A172 (cell line): Measurements from ENCODE around the gene GRIK2. TPM values are rescaled to one million over a fixed set of nuclear protein-coding genes. Genes with fewer than 3 reads are reported as not detected.

ENCODE experiments used
- DNase-seq: peaks from one replicate; pipeline ENCODE4 v3.0.0-alpha.2; 2015; ENCODE audit warnings: low spot score
- total RNA-seq: library from RNA; depleted of rRNA; stranded (reverse); fragments of >200 nt; shearing (Covaris generic); gene quantifications from 2 replicates; pipeline ENCODE4 v1.2.3, GENCODE V29; 2014

Gene GRIK2
- total RNA-seq, 1 experiment from 2014 or later: 0.12 TPM

DNA sequence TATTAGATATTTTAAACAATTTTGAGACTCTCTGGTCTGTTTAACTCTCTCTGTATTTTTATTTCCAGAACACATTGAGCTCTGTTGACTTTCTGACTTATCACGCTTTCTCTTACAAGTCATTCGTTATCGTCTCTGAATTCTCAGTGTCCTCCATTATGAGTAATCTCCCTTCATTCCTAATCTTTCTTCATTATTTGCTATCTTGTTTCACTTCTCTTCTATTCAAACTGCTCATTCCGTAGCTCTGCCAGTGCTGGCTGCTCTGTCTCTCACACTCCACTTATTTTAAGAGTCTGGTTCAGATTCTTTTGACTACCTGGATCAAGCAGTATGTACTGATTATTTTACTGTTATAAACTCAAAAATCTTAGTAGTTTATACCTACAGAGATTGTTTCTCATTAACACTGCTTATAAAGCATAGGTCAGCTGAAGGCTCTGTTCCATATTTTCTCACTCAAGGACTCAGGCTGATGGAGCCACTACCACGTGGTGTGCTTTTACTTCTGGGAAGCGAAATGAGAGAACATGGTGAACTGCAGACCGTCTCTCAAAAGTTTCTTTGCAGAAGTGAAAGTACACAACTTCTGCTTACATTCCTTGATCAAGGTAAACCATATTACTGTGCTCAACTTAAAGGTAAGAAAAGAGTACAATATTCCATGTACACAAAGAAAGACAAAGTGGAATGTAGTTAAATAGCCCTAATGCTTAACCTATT is 485.2 kb downstream of the GRIK2 start:
- DNase-seq: no peak

DNA sequence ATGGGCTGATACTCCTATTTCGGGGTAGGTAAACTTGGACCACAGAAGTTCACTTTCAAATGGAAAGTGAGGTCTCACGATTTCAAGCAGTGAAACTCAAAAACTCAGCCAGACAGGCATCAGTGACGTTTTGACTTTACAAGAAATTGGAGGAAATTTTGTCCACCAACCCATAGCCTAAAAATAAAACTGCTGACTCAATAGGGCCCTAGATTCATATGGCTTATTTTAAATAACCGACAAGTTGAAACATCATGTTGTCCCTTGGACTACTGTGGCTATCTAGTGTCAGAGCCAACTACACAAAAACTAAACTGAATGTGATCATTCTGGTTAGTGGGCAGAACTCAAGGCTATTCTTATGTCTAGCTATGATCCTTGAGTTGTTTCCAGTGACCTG is 486.3 kb downstream of the GRIK2 start:
- no peak for DNase-seq

DNA sequence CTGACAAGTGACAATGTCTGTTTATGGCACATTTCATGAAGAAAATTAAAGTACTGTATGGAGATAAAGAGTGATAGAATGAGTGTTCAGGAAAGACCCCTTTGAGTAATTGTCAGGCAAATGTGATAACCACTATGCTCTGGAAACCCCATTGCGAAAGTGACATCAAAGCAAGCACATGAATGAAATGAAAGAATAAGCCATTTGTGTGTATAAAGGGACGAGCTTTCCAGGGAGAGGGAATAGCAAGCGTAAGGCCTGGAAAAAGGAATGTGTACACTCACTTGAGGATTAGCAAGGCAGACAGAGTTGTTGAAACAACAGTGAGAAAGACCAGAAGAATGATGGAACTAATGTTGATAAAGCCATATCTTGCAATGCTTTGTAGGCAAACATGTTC is 490.0 kb downstream of the GRIK2 start:
- no peak for DNase-seq

DNA sequence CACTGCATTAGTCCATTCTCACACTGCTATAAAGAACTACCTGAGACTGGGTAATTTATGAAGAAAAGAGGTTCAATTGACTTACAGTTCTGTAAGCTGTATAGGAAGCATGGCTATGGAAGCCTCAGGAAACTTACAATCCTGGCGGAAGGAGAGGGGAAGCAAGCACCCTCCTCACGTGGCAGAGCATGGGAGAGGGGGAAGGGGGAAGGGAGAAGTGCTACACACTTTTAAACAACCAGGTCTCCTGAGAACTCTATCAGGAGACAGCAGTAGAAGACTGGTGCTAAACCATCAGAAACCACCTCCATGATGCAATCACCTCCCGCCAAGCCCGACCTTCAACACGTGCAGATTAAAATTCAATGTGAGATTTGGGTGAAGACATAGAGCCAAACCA is 494.0 kb downstream of the GRIK2 start:
- DNase-seq: no peak

DNA sequence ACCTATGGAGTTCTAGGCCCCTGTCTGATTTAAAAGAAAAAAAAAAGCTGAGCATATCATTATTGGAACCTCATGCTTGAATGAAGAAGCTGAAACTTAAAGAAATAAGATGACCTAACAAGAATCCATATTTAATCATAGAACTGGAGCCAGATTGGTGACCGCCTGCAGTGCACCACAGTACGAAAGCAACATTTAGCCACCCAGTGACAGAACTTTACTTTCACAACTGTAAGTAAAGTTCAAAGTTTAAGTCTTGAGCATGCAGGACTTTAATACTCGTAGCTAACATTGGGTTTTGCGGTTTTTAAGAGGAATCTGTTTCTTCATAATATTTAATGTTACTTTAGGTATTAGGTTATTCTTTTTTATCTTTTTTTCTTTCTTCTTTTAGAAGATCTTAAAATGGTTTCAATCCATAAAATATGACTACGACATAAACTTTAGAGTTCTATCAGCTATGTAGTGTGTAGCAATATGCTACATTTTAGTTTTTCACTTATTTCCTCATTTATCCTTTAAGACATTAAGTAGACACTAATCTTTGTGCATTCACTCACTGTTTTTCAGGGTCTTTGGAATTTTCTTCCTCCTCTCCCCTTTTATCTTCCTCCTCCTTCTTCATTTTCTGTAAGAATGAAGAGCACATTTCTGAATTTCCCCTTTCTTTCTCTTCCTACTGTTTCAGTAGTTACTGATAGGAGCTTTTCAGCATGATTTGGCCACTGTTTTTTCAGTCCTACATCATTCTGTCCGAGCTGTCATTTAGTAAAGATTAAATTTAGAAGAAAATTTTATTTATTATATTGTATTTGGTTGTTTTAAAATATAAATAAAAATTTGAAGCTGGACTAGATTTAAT is 514.1 kb downstream of the GRIK2 start:
- DNase-seq: no peak

DNA sequence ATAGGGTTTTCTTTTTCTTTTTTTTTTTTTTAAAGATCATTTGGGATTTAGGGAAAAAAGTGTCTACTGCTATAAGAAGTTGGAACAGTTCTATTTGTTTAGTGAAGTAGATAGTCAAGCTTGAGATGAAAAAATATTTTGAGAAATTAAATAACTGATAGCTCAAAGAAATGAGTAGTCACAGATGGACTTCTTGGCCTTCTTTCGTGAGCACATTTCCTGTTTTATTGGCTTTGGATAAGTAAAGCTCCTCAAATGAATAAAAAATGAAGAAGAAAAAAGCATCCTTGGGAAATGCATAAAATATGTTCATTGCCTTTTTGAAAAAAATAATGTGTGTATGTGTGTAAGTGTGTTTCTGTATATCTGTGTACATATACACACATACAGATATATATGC is 515.9 kb downstream of the GRIK2 start:
- no peak for DNase-seq

DNA sequence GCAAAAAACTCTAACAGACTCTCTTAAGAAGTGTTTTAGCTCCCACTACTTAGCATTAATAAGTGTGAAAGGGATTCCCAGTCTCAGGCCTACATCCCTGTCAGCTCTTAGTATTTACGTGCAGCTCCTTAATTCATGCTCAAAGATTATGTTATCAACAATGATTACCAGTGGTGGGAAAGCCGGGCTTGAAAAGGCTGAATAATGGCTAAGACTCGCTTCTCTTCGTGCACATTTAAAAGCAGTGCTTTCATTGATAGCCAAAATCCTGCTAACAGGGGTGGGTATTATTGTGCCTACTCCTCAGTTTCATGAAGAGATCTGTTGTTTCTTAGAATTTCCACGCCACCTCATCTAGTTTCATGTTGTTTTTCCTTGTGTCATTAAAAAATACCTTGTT is 518.8 kb downstream of the GRIK2 start:
- no peak for DNase-seq

DNA sequence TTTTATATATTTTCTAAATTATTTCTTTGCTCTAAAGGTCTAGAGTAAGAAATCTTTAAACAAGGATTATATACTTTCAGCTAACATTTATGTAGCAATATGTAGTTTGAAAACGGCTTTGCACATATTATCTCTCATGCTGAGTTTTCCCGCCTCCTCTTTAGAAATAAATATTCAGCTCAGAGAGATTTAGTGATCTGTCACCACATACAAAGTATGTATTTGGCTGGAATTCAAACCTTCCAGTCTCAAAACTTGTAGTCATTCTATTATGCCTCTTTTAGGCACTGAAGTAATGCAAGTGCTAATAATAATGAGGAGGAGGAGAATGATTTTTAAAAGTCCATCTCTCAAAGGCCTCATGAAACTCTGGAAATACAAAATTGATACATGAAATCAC is 525.0 kb downstream of the GRIK2 start:
- no peak for DNase-seq

DNA sequence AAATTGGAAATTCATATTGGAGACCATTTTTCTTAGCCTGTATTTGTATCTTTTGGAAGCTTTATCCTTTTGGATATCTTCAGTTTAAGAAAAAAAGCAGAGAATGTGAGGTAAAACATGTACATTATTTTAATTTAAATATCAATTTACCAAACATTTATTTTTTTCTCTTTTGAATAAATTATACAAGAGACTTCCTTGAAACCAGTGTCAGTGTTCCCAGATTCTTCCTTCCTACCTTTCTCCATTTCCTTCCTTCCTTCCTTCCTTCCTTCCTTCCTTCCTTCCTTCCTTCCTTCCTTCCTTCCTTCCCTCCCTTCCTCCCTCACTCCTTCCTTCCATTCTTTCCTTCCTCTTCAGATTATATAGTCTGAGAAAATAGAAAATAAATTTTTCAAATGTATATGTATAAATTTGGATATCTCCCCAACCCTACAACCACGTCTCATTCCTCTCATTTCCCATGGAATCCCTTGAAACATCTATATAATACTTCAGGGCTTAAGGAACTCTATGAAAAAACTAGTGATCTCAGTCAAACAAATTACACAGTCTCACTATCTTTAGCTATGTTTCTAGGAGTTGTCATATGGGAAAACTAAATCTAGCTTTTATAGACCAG is 528.4 kb downstream of the GRIK2 start:
- no peak for DNase-seq

DNA sequence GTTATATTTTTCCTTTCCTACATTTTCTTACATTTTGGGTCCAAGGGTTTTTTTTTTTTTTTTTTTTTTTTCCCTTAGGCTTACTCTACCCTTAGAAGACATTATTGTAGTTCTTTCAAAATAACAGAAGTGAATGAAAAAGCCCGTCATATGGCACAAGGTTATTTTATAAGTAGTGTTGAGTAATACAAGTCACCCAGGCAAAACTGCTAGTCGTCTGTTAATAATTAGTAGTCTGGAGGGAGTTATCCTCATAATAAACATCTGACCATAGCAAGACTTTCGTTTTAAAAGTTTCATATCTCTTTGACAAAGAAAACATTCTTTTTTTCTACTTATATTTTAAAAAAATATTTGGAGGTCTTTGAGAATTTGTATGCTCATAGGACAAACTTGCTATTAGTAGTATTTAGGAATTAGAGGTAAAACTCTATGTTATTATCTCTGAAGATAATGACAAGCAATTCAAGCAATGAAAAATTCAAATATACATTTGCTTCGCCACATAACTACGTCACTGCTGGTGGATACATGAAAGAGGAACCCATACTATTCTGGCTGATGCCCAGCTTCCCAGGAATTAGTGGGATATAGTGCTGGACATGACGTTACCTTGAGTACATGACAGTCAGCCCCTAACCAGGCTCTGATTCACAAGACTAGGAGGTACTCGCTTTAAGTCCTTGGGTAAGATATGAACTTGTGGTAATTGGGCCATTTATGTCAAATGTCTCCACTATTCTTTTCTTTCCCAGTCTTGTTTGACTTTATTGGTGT is 532.8 kb downstream of the GRIK2 start:
- DNase-seq: no peak

DNA sequence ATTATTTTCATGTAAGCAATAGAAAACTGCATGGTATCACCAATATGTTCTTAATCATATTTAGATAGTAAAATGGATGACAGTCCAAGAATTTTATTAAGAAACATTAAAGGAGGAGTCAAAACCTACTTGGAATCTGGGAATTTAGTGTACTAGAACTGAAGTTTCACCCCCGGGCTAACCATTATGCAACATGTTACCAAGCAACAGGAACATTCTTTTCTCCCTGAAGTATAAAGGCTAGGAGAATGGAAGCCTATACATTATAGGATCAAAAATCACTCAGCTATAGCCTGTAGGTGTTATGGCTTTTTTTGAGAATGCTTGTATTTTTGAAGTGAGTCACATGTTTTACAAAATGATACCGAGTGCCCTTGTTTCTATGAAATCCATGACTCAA is 538.3 kb downstream of the GRIK2 start:
- no peak for DNase-seq

DNA sequence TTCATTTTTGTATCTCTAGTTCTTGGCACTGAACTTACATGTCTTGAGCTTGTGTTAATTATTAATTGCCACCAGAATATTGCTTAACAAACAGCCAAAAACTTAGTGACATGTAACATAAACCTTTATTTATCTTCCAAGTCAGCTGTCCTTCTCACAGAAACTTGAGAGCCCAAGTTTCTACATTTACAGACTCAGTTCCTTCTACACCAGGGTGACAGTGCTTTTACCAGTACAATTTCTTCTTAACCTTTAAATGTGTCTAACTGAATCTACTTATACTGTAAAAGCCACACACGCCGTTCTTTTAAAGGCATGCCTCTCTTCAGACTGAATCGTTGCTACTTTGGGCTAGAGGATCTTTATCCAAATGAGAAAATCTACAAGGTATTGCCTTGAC is 539.2 kb downstream of the GRIK2 start:
- DNase-seq: no peak

DNA sequence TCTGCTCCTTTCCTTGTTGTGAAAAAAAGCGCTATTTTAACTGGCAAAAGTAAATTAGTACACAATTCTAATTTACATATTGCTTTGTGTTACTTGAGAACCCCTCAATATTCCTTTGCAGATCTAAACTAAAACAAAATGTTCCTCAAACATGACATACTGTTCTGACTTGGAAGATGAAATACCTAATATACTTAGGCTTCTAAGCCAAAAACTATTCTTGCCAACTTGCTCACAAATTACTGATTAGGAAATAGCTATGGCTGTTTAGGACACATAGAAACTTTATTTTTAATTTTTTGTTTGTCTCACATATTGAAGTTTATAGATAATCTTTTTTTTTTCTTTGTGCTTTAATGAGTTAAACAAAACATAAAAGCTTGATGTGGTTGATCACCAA is 542.2 kb downstream of the GRIK2 start:
- DNase-seq: no peak

DNA sequence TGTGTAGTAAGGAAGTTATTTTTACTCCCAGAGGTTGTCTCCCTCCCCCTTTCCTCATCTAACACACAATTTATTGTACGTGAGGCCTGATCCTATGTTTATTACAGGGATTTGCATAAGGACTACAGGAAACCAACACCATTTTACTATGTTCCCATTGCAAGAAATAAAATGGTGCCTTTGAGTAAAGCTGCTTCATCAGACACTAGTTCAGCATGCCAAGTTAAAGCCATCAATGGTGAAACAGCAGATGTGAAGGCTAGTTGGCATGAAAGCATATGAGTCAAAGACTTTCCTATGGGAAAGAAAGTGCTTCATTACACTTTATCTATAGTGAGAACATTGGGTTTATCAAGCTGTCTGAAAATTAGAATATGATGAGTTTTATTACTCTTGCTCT is 543.0 kb downstream of the GRIK2 start:
- DNase-seq: no peak

DNA sequence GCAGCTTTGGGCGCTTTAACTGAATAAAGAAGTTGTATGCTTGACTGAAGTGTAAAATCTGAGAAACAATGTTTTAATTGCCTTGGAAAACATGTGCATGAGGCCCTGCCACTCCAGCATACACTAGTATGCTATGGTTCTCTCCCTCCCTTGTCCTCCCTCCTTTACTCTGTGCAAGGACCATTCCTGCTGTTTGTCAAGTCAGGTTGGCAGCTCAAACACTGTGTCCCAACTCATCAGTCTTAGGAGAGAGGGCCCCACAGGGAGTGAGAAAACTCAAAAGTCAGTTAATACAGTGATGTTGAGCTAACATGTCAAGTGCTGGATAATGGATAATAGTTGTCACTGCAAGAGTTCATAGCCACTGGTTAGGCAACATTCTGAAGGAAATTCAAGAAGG is 543.6 kb downstream of the GRIK2 start:
- DNase-seq: no peak

DNA sequence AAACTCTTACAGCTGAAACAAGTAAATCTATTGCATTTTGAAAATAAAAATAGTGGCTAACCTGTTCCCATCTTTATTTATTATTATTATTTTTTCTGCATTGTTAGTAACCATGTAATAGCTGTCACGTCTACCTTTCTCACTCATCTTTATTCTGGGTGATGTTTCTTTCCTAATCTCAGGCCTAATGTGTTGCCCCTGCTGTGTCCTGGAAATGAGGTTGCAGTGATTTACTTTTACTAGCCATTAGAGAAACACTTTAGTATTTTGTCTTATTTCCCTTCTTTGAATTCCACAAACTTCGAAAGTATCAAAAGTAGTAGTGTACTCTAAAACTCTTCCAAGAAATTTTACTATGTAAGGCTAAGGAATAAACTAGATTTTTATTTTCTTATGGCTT is 546.9 kb downstream of the GRIK2 start:
- DNase-seq: no peak

DNA sequence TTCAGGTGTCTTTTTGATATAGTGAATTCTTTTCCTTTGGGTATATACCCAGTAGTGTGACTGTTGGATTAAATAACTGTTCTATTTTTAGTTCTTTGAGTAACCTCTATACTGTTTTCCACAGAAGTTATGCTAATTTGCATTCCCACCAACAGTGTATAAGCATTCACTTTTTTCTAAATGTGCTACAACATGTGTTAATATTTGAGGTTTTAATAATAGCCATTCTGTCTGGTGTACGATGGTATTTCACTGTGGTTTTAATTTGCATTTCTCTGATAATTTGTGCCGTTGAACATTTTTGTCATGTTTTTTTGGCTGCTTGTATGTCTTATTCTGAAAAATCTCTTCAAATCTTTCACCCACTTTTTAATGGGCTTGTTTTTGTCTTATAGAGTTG is 563.5 kb downstream of the GRIK2 start:
- DNase-seq: no peak

DNA sequence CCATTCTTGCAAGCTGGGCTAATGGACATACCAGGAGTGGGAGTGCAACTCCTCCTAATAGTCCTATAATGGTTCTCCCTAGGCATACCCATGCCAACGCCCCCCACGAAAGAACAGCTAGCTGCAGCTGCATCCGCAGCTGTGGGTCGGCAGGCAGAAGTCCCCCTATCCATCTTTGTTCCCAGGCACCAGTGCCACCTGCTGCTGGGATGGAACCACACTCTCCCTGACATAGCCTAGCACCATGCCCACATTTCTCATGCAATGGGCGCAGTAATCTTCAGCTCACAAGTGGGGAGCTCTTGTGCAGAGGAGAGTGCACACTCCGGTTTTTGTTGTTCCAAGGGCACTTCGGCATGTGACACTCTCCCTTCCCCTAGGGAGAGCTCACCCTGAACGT is 567.8 kb downstream of the GRIK2 start:
- no peak for DNase-seq

DNA sequence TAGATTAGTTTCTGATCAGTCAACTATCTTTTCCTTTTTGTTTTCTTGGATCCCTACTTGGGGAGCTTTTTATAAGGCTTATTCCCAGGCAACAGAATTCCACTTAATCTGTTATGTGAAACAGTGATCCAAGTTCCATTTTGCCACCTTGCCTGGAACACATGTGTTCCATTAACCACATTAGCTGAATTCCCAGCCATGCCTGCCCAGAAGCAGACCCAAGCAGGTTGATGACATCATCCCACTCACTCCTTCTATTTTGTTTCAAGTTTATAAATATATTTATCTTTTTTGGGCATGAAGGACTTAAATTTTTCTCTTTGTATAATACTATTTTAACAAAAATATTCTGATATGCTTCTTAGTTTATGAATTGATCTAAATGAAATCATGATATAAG is 587.4 kb downstream of the GRIK2 start:
- DNase-seq: no peak

DNA sequence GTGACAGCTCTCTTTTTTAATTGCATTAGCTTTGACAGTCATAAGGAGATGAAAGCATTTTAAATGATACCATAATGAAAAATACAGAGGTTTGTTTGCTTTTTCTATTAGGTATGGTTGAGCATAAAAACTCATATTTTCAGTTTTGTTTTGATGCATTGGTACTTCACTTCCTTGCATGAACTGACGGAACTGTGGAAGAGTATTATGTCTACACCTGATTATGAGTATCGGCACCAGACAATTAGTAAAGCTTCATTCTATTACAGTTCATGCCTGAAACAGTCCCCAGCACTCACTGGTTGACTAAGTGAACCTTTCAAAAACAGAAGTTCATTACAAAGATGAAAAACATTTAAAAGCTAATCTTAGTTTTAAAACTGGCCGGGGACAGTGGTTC is 593.0 kb downstream of the GRIK2 start:
- no peak for DNase-seq

DNA sequence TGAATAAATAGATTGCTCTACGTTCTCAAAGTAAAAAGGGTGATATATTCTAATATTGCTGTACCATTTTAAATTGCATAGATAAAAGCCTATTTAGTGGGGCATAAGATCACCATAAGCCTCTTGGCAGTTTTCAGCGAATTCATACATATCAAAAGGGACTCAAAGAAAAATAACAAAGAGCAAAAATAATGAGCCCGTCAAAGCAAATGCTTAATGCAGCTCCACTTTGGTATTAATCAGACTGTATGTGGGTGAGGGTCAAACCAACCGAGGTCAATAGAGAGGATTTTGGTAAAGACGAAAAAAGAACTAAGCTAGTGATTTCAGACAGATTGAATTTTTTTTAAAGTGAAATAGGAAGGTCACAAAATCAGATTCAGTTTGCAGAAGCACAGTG is 598.8 kb downstream of the GRIK2 start:
- DNase-seq: no peak

DNA sequence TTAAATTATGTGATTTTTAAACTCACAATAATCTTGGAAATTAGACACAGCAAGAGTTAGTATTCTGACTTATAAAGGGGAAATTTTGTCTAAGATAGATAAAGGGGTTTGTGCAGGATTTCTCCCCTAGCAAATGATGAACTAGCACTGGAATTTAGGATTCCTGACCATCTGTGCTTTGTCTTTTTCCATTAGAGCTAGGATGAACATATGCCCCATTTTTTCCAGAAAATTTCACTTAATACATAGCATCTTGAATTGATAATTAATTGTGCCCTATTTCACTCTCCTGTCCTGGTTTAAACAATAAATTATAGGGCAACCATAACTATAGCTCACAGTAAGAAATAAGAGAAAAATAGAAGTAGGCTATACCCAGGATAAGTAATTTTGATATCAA is 601.0 kb downstream of the GRIK2 start:
- no peak for DNase-seq
